Measurements from ENCODE around the gene PHOSPHO2. TPM values are rescaled to one million over a fixed set of nuclear protein-coding genes. Genes with fewer than 3 reads are reported as not detected.
"Not testable (repeated sequence)": the region's sequence is repeated elsewhere in the genome, so short reads cannot be mapped to it uniquely, and the experiment has no call there.

Gene PHOSPHO2
- total RNA-seq, 1 donor from 2014 or later = 2.4 TPM

DNA sequence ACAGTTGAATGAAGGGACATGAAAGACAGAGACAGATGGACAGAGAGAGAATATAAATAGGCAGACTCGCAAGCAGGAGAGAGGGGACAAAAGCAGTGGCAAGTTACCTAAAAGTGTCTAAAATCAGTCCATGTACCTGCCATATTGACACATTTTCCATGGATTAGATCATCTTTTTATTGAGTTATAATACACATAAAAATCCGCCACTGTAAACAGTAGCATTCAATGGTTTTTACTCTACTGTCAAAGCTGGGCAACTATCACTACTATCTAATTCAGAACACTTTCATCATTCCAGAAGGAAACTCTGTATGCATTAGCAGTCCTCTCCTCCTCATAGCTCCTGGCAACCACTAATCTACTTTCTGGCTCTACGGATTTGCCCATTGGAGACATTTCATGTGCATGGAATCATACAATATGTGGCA, 10.1 kb upstream of the PHOSPHO2 start:
- H3K4me3 ChIP-seq (ENCODE audit: low read depth, low read length) = no peak overlapping the region
- no peak for DNase-seq (ENCODE audit: low read depth)
- H3K27me3 ChIP-seq (ENCODE audit: control insufficient read depth, insufficient read depth, low read length) = no peaks in the 10 kb centered on the region
- TF ChIP-seq, protein P1, sequence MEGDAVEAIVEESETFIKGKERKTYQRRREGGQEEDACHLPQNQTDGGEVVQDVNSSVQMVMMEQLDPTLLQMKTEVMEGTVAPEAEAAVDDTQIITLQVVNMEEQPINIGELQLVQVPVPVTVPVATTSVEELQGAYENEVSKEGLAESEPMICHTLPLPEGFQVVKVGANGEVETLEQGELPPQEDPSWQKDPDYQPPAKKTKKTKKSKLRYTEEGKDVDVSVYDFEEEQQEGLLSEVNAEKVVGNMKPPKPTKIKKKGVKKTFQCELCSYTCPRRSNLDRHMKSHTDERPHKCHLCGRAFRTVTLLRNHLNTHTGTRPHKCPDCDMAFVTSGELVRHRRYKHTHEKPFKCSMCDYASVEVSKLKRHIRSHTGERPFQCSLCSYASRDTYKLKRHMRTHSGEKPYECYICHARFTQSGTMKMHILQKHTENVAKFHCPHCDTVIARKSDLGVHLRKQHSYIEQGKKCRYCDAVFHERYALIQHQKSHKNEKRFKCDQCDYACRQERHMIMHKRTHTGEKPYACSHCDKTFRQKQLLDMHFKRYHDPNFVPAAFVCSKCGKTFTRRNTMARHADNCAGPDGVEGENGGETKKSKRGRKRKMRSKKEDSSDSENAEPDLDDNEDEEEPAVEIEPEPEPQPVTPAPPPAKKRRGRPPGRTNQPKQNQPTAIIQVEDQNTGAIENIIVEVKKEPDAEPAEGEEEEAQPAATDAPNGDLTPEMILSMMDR (IDR thresholded peaks at IDR 0.05; ENCODE audit: insufficient read depth, low read length, severe bottlenecking) = no peak
- FAIRE-seq = no peak
- no peaks in the 10 kb centered on the region for H3K36me3 ChIP-seq (ENCODE audit: control insufficient read depth, insufficient read depth, low read length)

DNA sequence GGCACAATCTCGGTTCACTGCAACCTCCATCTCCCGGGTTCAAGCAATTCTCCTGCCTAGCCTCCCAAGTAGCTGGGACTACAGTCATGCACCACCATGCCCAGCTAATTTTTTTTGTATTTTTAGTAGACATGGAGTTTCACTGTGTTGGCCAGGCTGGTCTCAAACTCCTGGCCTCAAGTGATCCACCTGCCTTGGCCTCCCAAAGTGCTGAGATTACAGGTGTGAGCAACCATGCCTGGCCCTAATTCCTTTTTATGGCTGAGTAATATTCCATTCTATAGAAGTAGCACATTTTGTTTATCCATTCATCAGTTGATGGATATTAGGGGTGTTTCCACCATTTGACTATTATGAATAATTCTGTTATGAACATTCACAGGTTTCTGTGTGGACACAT, 9.6 kb upstream of the PHOSPHO2 start:
- FAIRE-seq; DNase-seq (ENCODE audit: low read depth): not testable (repeated sequence)

DNA sequence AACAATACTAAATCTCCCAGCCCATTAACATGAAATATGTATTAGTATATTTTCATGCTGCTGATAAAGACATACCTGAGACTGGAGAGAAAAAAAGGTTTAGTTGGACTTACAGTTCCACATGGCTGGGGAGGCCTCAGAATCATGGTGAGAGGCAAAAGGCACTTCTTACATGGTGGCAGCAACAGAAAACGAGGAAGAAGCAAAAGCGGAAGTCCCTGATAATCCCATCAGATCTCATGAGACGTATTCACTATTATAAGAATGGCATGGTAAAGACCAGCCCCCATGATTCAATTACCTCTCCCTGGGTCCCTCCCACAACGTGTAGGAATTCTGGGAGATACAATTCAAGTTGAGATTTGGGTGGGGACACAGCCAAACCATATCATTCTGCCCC, 7.4 kb upstream of the PHOSPHO2 start:
- not testable (repeated sequence) for H3K36me3 ChIP-seq (ENCODE audit: control insufficient read depth, insufficient read depth, low read length); H3K4me3 ChIP-seq (ENCODE audit: low read depth, low read length); DNase-seq (ENCODE audit: low read depth); FAIRE-seq; H3K27me3 ChIP-seq (ENCODE audit: control insufficient read depth, insufficient read depth, low read length)

More for the DNA sequence above, 9.6 kb upstream of the PHOSPHO2 start:
- H3K4me3 ChIP-seq (ENCODE audit: low read depth, low read length); H3K36me3 ChIP-seq (ENCODE audit: control insufficient read depth, insufficient read depth, low read length); H3K27me3 ChIP-seq (ENCODE audit: control insufficient read depth, insufficient read depth, low read length): not testable (repeated sequence)

DNA sequence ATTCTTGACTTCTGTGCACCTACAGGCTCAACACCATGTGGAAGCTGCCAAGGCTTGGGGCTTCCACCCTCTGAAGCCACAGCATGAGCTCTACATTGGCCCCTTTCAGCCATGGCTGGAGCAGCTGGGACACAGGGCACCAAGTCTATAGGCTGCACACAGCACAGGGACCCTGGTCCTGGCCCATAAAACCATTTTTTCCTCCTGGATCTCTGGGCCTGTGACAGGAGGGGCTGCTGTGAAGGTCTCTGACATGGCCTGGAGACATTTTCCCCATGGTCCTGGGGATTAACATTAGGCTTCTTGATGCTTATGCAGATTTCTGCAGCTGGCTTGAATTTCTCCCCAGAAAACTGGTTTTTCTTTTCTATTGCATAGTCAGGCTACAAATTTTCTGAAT, 6.3 kb upstream of the PHOSPHO2 start:
- DNase-seq (ENCODE audit: low read depth); H3K4me3 ChIP-seq (ENCODE audit: low read depth, low read length); FAIRE-seq; H3K36me3 ChIP-seq (ENCODE audit: control insufficient read depth, insufficient read depth, low read length); H3K27me3 ChIP-seq (ENCODE audit: control insufficient read depth, insufficient read depth, low read length): not testable (repeated sequence)

DNA sequence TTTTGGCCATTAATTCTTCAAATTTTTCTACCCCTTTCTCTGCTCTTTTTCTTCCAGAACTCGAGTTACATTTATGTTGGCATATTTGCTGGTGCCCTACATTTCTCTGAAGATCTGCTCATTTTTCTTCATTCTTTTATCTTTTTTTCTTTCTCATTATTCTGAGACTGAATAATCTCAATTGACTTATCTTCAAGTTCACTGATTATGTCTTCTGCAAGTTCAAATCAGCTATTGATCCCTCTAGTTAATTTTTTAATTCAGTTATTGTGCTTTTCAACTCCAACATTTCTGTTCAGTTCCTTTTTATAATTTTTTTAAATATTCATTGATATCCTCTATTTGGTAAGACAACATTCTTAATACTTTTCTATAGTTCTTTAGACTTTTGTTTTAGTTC, 3.3 kb upstream of the PHOSPHO2 start:
- Histone ChIP-seq H3K27me3 (ENCODE audit: control insufficient read depth, insufficient read depth, low read length) (no peaks in the 10 kb centered on the region), H3K36me3 (ENCODE audit: control insufficient read depth, insufficient read depth, low read length) (no peaks in the 10 kb centered on the region)
- no peak for FAIRE-seq

DNA sequence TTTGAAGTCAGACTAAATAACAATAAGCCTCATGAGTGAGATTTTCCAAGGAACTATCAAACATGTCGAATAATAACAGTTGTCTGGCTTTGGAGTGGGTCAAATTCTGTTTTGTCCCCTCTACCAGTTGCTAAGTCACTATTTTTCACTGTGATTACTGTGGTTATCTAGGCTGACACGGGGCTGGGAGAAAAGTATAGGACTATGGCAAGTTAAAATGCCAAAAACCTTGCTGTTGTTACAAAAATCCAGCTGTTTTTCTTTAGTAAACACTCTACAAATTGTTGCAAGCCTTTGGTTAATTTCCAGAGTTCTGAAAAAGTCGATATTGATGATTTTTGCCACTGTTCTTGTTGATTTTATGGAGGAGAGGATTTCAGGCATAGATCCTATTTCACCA, 1.6 kb upstream of the PHOSPHO2 start:
- TF ChIP-seq, protein P1 (IDR thresholded peaks at IDR 0.05; ENCODE audit: insufficient read depth, low read length, severe bottlenecking) = no peak
- Histone ChIP-seq H3K27me3 (ENCODE audit: control insufficient read depth, insufficient read depth, low read length) (no peaks in the 10 kb centered on the region), H3K4me3 (ENCODE audit: low read depth, low read length) (no peak overlapping the region), H3K36me3 (ENCODE audit: control insufficient read depth, insufficient read depth, low read length) (no peaks in the 10 kb centered on the region)
- FAIRE-seq = no peak
- no peak for DNase-seq (ENCODE audit: low read depth)

More for the DNA sequence above, 3.3 kb upstream of the PHOSPHO2 start:
- DNase-seq (ENCODE audit: low read depth) = no peak
- TF ChIP-seq, protein P1 (IDR thresholded peaks at IDR 0.05; ENCODE audit: insufficient read depth, low read length, severe bottlenecking) = no peak
- H3K4me3 ChIP-seq (ENCODE audit: low read depth, low read length) = no peak overlapping the region

DNA sequence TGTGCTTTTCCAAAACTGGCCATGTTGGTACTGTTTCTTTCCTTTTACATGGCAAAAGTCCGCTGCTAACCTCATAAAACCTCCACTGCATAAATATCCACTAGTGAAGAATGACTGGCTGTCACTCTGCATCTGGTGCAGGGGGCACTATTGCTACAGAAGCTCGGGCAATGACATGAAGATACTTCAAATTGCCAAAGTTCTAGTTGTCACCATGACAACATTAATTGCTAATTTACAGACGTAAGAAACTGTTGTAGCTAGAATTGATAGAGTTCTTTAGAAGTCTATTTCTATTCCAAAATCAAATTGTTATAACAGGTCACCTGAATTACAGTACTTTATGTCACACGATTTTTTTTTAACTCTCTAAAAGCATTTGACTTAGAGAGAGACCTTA, 909 bp upstream of the PHOSPHO2 start:
- no peak overlapping the region for H3K4me3 ChIP-seq (ENCODE audit: low read depth, low read length)
- H3K27me3 ChIP-seq (ENCODE audit: control insufficient read depth, insufficient read depth, low read length) = no peaks in the 10 kb centered on the region
- no peaks in the 10 kb centered on the region for H3K36me3 ChIP-seq (ENCODE audit: control insufficient read depth, insufficient read depth, low read length)
- DNase-seq (ENCODE audit: low read depth) (no peak), FAIRE-seq (no peak)
- TF ChIP-seq, protein P1 (IDR thresholded peaks at IDR 0.05; ENCODE audit: insufficient read depth, low read length, severe bottlenecking) = no peak
